Gastroesophageal sphincter (tissue), 3 donors: ENCODE measurements around the gene USP24.

ENCODE experiments used
- EP300 ChIP-seq: sonication (generic); formaldehyde crosslinking; IDR thresholded peaks from one replicate; pipeline ENCODE4 v1.6.1; 2017; ENCODE audit warnings: antibody characterized with exemption, mild to moderate bottlenecking
- POLR2A ChIP-seq, 2 donors: fragments of 450-650 bp; IDR thresholded peaks; one replicate each; pipeline ENCODE4 v1.6.1; 2017; ENCODE audit warnings: antibody characterized with exemption in 2 of 2, mild to moderate bottlenecking in 2 of 2, moderate library complexity in 1 of 2
- TF ChIP-seq, protein P1 (sequence below), 4 experiments: fragments of 200-600 bp in 2 of 4; fragments of 450-650 bp in 2 of 4; sonication (generic) in 1 of 4; IDR thresholded peaks; one replicate each; pipeline ENCODE4 v1.5.1; 2017 to 2019; ENCODE audit warnings: antibody characterized with exemption in 4 of 4, mild to moderate bottlenecking in 2 of 4, moderate library complexity in 2 of 4

GRCh38 chr1:55039342-55040082, 175.7 kb downstream of the USP24 start, which contains the start of gene PCSK9:
- TF ChIP-seq, protein P1, sequence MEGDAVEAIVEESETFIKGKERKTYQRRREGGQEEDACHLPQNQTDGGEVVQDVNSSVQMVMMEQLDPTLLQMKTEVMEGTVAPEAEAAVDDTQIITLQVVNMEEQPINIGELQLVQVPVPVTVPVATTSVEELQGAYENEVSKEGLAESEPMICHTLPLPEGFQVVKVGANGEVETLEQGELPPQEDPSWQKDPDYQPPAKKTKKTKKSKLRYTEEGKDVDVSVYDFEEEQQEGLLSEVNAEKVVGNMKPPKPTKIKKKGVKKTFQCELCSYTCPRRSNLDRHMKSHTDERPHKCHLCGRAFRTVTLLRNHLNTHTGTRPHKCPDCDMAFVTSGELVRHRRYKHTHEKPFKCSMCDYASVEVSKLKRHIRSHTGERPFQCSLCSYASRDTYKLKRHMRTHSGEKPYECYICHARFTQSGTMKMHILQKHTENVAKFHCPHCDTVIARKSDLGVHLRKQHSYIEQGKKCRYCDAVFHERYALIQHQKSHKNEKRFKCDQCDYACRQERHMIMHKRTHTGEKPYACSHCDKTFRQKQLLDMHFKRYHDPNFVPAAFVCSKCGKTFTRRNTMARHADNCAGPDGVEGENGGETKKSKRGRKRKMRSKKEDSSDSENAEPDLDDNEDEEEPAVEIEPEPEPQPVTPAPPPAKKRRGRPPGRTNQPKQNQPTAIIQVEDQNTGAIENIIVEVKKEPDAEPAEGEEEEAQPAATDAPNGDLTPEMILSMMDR (IDR thresholded peaks at IDR 0.05), result no peak
- TF ChIP-seq POLR2A (IDR thresholded peaks at IDR 0.05) (no peak), EP300 (no peak)
